PC-3 (cell line): ENCODE data around the gene XCR1.

ENCODE experiments used
- CTCF ChIP-seq: fragments of 300-600 bp; sonication (generic); conservative IDR thresholded peaks from 2 replicates; pipeline ENCODE4 v1.5.1; 2017; ENCODE audit warnings: antibody characterized with exemption, low read depth, mild to moderate bottlenecking, low read length
- EZH2 ChIP-seq: fragments of 300-600 bp; sonication (generic); IDR thresholded peaks from one replicate; pipeline ENCODE4 v1.6.1; 2017; ENCODE audit warnings: antibody characterized with exemption, mild to moderate bottlenecking, low read length; ENCODE audit not compliant: unreplicated experiment
- EZH2phosphoT487 ChIP-seq: fragments of 300-600 bp; sonication (generic); IDR thresholded peaks from 2 replicates; pipeline ENCODE4 v1.6.1; 2018; ENCODE audit warnings: mild to moderate bottlenecking, antibody characterized with exemption, low read length, borderline replicate concordance

- TF ChIP-seq CTCF (no peak), EZH2 (no peak), EZH2phosphoT487 (no peak)
These were observed 38.9 kb downstream of the XCR1 start for GRCh38 chr3:45988362-45988761.
